OCI-LY3 (cell line): ENCODE measurements around the gene GALNTL6.

Source experiments
- H2AFZ ChIP-seq: fragments of 200-600, 300-600 bp; shearing (Covaris generic); 2 replicates; pipeline ENCODE4 v1.6.0; 2014; ENCODE audit warnings: antibody characterized with exemption, low read depth, low read length
- H3K27ac ChIP-seq: fragments of 200-600, 300-600 bp; sonication (generic); 2 replicates; pipeline ENCODE4 v1.5.1; 2014; ENCODE audit warnings: mild to moderate bottlenecking, low read length, moderate library complexity, mixed read lengths
- H3K27me3 ChIP-seq: fragments of 200-600, 300-600 bp; sonication (generic); 2 replicates; pipeline ENCODE4 v1.6.1; 2014; ENCODE audit warnings: low read depth, low read length, mixed read lengths
- H3K36me3 ChIP-seq: fragments of 200-600, 300-600 bp; sonication (generic); replicated peaks from 2 replicates; pipeline ENCODE3; 2014; ENCODE audit warnings: low read depth, low read length, mixed read lengths
- H3K4me1 ChIP-seq: fragments of 300-600, 200-600 bp; sonication (generic); 2 replicates; pipeline ENCODE4 v1.6.1; 2014; ENCODE audit warnings: low read length, mixed read lengths
- H3K4me2 ChIP-seq: fragments of 200-600, 300-600 bp; sonication (generic); 2 replicates; pipeline ENCODE4 v1.6.1; 2014; ENCODE audit warnings: low read length, mixed read lengths
- H3K4me3 ChIP-seq: fragments of 300-600, 200-600 bp; sonication (generic); 2 replicates; pipeline ENCODE4 v1.5.1; 2014; ENCODE audit warnings: antibody characterized with exemption, mild to moderate bottlenecking, low read length, moderate library complexity
- H3K79me2 ChIP-seq: fragments of 300-600, 200-600 bp; shearing (Covaris generic); 2 replicates; pipeline ENCODE4 v1.6.1; 2014; ENCODE audit warnings: mild to moderate bottlenecking, low read length, mixed read lengths
- H3K9ac ChIP-seq: fragments of 300-600, 200-600 bp; shearing (Covaris generic); 2 replicates; pipeline ENCODE4 v1.6.0; 2014; ENCODE audit warnings: mild to moderate bottlenecking, low read length, moderate library complexity
- H3K9me3 ChIP-seq: fragments of 200-600, 300-600 bp; shearing (Covaris generic); 2 replicates; pipeline ENCODE4 v1.6.1; 2014; ENCODE audit warnings: low read length, mixed read lengths; ENCODE audit not compliant: insufficient read depth
- H4K20me1 ChIP-seq: fragments of 200-600, 300-600 bp; sonication (generic); 2 replicates; pipeline ENCODE4 v1.6.1; 2016; ENCODE audit warnings: low read length, mixed read lengths; ENCODE audit not compliant: insufficient read depth
- EZH2phosphoT487 ChIP-seq: fragments of 200-600 bp; shearing (Covaris generic); IDR thresholded peaks from 2 replicates; pipeline ENCODE4 v1.6.1; 2018; ENCODE audit warnings: antibody characterized with exemption, mixed run types, low read depth
- TF ChIP-seq, protein P1 (sequence below): fragments of 200-600, 300-600 bp; sonication (generic); IDR thresholded peaks from 2 replicates; pipeline ENCODE4 v1.5.1; 2014; ENCODE audit warnings: antibody characterized with exemption, low read length, low read depth

GALNTL6 gene

DNA sequence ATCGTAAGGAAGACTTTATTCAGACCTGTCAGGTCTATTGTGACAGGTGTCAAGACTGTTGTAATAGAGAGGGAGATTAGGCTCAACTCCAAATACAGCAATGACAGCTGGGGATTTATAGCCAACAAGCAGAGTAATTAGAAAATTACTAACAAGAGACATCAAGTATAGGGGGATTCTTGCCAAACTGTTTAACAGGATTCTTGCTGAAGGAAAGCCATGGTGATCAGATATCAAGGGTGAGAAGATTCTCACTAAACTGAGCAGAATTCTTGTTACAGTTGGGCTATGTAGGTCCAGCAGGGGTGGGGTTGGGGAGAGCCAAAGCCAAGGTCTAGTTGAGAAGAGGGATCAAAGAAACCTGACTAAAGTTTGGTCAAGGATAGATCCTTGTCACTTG lies 894.4 kb downstream of the GALNTL6 start:
- no peak overlapping the region for H3K4me3 ChIP-seq

DNA sequence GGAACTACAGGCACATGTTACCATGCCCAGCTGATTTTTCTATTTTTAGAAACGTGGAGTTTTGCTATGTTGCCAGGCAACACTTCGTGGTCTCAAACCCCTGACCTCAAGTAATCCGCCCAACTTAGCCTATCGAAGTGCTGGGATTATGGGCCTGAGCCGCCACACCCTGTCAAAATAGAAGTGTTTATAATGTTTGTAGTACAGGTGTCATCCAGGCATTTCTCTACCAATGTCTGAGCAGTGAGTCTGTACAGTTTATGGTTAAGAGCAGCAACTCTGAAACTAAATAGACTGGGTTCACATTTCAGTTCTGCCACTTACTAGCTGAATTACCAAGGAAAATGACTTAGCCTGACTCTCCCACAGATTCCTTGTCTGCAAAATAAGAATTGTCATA lies 895.0 kb downstream of the GALNTL6 start:
- H3K36me3 ChIP-seq = peaks cover 4% of the 10 kb centered on the region
- H3K4me3 ChIP-seq = no peak overlapping the region
- H3K9ac ChIP-seq = no peak overlapping the region
- H2AFZ ChIP-seq = no peak overlapping the region
- no peaks in the 10 kb centered on the region for H3K27me3 ChIP-seq
- H3K79me2 ChIP-seq = no peaks in the 10 kb centered on the region
- peaks cover 17% of the 10 kb centered on the region for H3K9me3 ChIP-seq
- no peaks in the 10 kb centered on the region for H4K20me1 ChIP-seq
- no peak overlapping the region for H3K4me2 ChIP-seq
- H3K4me1 ChIP-seq = no peaks in the 10 kb centered on the region
- H3K27ac ChIP-seq = no peak overlapping the region
- TF ChIP-seq, protein P1, sequence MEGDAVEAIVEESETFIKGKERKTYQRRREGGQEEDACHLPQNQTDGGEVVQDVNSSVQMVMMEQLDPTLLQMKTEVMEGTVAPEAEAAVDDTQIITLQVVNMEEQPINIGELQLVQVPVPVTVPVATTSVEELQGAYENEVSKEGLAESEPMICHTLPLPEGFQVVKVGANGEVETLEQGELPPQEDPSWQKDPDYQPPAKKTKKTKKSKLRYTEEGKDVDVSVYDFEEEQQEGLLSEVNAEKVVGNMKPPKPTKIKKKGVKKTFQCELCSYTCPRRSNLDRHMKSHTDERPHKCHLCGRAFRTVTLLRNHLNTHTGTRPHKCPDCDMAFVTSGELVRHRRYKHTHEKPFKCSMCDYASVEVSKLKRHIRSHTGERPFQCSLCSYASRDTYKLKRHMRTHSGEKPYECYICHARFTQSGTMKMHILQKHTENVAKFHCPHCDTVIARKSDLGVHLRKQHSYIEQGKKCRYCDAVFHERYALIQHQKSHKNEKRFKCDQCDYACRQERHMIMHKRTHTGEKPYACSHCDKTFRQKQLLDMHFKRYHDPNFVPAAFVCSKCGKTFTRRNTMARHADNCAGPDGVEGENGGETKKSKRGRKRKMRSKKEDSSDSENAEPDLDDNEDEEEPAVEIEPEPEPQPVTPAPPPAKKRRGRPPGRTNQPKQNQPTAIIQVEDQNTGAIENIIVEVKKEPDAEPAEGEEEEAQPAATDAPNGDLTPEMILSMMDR = no peak
- TF ChIP-seq EZH2phosphoT487 = no peak

More for the DNA sequence above, 894.4 kb downstream of the GALNTL6 start:
- H3K9ac ChIP-seq = no peak overlapping the region
- no peak overlapping the region for H3K4me2 ChIP-seq
- H3K27me3 ChIP-seq = no peaks in the 10 kb centered on the region
- peaks cover 4% of the 10 kb centered on the region for H3K36me3 ChIP-seq
- no peaks in the 10 kb centered on the region for H4K20me1 ChIP-seq
- no peaks in the 10 kb centered on the region for H3K4me1 ChIP-seq
- no peaks in the 10 kb centered on the region for H3K79me2 ChIP-seq
- peaks cover 17% of the 10 kb centered on the region for H3K9me3 ChIP-seq
- H2AFZ ChIP-seq = no peak overlapping the region
- no peak overlapping the region for H3K27ac ChIP-seq
- TF ChIP-seq, protein P1 = no peak
- no peak for TF ChIP-seq EZH2phosphoT487

DNA sequence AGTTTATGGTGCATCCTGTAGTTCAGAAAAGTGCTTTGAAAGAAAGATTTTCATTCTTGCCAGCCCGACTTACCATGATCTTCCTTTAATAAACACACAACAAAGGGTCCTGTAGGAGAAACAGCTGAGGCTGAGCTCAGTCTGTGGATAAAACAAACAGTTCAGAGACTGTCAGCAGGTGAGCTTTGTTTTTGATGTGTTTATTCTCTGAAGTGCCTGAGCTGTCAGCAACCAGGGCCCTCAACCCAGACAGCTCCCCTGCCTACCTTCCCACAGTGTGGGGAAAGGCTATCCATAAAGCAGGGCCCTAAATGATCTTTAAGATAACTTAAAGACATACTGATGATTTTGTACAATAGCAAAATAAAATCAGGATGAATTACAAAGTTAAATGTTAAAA lies 896.2 kb downstream of the GALNTL6 start:
- no peak overlapping the region for H3K4me2 ChIP-seq
- H3K9me3 ChIP-seq = peaks cover 17% of the 10 kb centered on the region
- no peaks in the 10 kb centered on the region for H3K27me3 ChIP-seq
- H3K79me2 ChIP-seq = no peaks in the 10 kb centered on the region
- peaks cover 4% of the 10 kb centered on the region for H3K36me3 ChIP-seq
- TF ChIP-seq, protein P1 = no peak
- TF ChIP-seq EZH2phosphoT487 = no peak
- H2AFZ ChIP-seq = no peak overlapping the region
- no peak overlapping the region for H3K4me3 ChIP-seq
- no peaks in the 10 kb centered on the region for H4K20me1 ChIP-seq
- H3K27ac ChIP-seq = no peak overlapping the region
- no peak overlapping the region for H3K9ac ChIP-seq
- H3K4me1 ChIP-seq = no peaks in the 10 kb centered on the region

DNA sequence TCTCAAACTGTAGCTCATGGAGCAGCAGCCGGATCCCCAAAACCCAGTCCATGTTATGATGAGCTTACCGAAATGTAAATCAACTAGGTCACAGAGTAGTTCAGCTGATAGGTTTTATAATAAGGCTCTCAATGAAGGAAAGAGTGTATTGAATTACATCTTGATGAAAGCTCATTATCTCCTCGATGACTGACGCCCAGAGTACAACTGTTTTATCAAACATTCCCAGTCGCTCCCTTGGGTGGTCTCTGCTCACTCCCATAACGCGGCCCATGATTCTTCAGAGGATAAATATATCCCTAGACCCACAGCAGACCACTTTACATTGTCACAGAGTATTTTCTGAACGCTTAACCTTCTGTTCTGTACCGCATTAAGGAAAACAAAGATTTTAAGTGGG lies 903.1 kb downstream of the GALNTL6 start:
- H3K9me3 ChIP-seq = no peaks in the 10 kb centered on the region
- no peak overlapping the region for H3K27ac ChIP-seq

More for the DNA sequence above, 903.1 kb downstream of the GALNTL6 start:
- H3K4me1 ChIP-seq = no peaks in the 10 kb centered on the region
- H3K9ac ChIP-seq = no peak overlapping the region
- no peaks in the 10 kb centered on the region for H4K20me1 ChIP-seq
- no peaks in the 10 kb centered on the region for H3K79me2 ChIP-seq
- H3K4me2 ChIP-seq = no peak overlapping the region
- H3K4me3 ChIP-seq = no peak overlapping the region
- TF ChIP-seq, protein P1 = no peak
- no peak for TF ChIP-seq EZH2phosphoT487
- H3K36me3 ChIP-seq = no peaks in the 10 kb centered on the region
- no peaks in the 10 kb centered on the region for H3K27me3 ChIP-seq
- no peak overlapping the region for H2AFZ ChIP-seq
